ENCODE data around the gene NPLOC4. TPM values are rescaled to one million over a fixed set of nuclear protein-coding genes. Genes with fewer than 3 reads are reported as not detected.

NPLOC4 gene
- total and polyA plus RNA-seq, 9 of the 15 experiments (the other 6 are each of a cell fraction or from before 2014, with no cell fraction given): 1.5 to 116 (median 64.5) TPM

GRCh38 chr17:81574643-81574956, 62.3 kb downstream of the NPLOC4 start:
- no peaks in the 10 kb centered on the region for H3K27me3 ChIP-seq (ENCODE audit: control insufficient read depth in 2 of 2, insufficient read depth in 2 of 2, low read length in 2 of 2)
- peaks cover 3% of the 10 kb centered on the region; the same call in 1 of the 2 replicates for H4K20me1 ChIP-seq (replicated peaks; ENCODE audit: control insufficient read depth, insufficient read depth, low read length)
- no peak overlapping the region for H3K9ac ChIP-seq (ENCODE audit: insufficient read depth in 1 of 2, low read depth in 2 of 2, low read length in 2 of 2)
- 91% methylated on average over 8 of the region's 8 CpGs for WGBS (ENCODE audit: insufficient coverage, low coverage, missing lambda C conversion rate)
- in situ Hi-C loops (cut with MboI) (no loop called here), intact Hi-C loops (cut with micrococcal nuclease) (no loop called here)
- CTCF ChIA-PET (ENCODE audit: low intra/inter-chr PET ratio): no interaction called here
- H3K9me3 ChIP-seq (replicated peaks; ENCODE audit: control insufficient read depth, insufficient read depth, low read depth, low read length): no peaks in the 10 kb centered on the region
- H3K79me2 ChIP-seq (ENCODE audit: control insufficient read depth, insufficient read depth, low read length): peaks cover 2% of the 10 kb centered on the region; the same call in 1 of the 3 replicates
- H3K4me1 ChIP-seq (replicated peaks in 1 of 2; ENCODE audit: control insufficient read depth in 2 of 2, insufficient read depth in 2 of 2, low read length in 2 of 2): peaks cover 0 to 9% of the 10 kb centered on the region in 2 experiments; a peak in 3 of 5 replicates
- POLR2A ChIA-PET: no interaction called here
- H3K27ac ChIP-seq (ENCODE audit: extremely low read depth, low read depth, low read length): no peak overlapping the region
- no peak for DNase-seq (ENCODE audit: extremely low read depth in 1 of 4, low spot score in 3 of 4)
- H3K36me3 ChIP-seq (ENCODE audit: control insufficient read depth, insufficient read depth, low read length): peaks cover 94% of the 10 kb centered on the region
- FAIRE-seq: no peak
- H3K9me1 ChIP-seq (ENCODE audit: control insufficient read depth, insufficient read depth, low read length): no peaks in the 10 kb centered on the region
- no peak for TF ChIP-seq TCF3 (CRISPR knock-in tag; IDR thresholded peaks at IDR 0.05)
- TF ChIP-seq ZFP30 (CRISPR knock-in tag; IDR thresholded peaks at IDR 0.05; ENCODE audit: borderline replicate concordance): no peak
- TF ChIP-seq ZBTB1 (CRISPR knock-in tag; IDR thresholded peaks at IDR 0.05; ENCODE audit: borderline replicate concordance, low read depth): no peak
- TF ChIP-seq RBFOX2 (IDR thresholded peaks at IDR 0.05; ENCODE audit: low read depth, low read length): no peak
- no peak for TF ChIP-seq ZNF23 (CRISPR knock-in tag; IDR thresholded peaks at IDR 0.05)
- TF ChIP-seq, protein P1, sequence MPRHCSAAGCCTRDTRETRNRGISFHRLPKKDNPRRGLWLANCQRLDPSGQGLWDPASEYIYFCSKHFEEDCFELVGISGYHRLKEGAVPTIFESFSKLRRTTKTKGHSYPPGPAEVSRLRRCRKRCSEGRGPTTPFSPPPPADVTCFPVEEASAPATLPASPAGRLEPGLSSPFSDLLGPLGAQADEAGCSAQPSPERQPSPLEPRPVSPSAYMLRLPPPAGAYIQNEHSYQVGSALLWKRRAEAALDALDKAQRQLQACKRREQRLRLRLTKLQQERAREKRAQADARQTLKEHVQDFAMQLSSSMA (CRISPR knock-in tag; IDR thresholded peaks at IDR 0.05): no peak
- TF ChIP-seq ESRRB (CRISPR knock-in tag; IDR thresholded peaks at IDR 0.05; ENCODE audit: borderline replicate concordance): no peak
- no peak for TF ChIP-seq ZBTB8A (IDR thresholded peaks at IDR 0.05; ENCODE audit: partially characterized antibody)
- no peak for TF ChIP-seq ZNF277 (CRISPR knock-in tag; IDR thresholded peaks at IDR 0.05; ENCODE audit: borderline replicate concordance)
- no peak for TF ChIP-seq ILK (tag; IDR thresholded peaks at IDR 0.05; ENCODE audit: borderline replicate concordance, low read depth)
- TF ChIP-seq KLF10 (CRISPR knock-in tag; IDR thresholded peaks at IDR 0.05): no peak
- no peak for TF ChIP-seq ZNF592 (IDR thresholded peaks at IDR 0.05)
- no peak for TF ChIP-seq PCBP2 (IDR thresholded peaks at IDR 0.05; ENCODE audit: low read depth, low read length, poor library complexity, severe bottlenecking)
- no peak for TF ChIP-seq CREB1 (IDR thresholded peaks at IDR 0.05)
- TF ChIP-seq CREB1 (CRISPR knock-in tag; IDR thresholded peaks at IDR 0.05): no peak
- TF ChIP-seq PHF20 (IDR thresholded peaks at IDR 0.05; ENCODE audit: partially characterized antibody): no peak
- TF ChIP-seq RNF2 (IDR thresholded peaks at IDR 0.05): no peak
- H2AFZ ChIP-seq (ENCODE audit: low read depth, low read length): no peak overlapping the region
- ATAC-seq: no peak
- no peak overlapping the region for H3K4me2 ChIP-seq (ENCODE audit: insufficient read depth, low read length)
- BruUV-seq (replicated peaks): no TSS peak
- H3K4me3 ChIP-seq: no peak overlapping the region

Measured in K562 (cell line).